ENCODE results near the gene PDLIM1. TPM values are rescaled to one million over a fixed set of nuclear protein-coding genes. Genes with fewer than 3 reads are reported as not detected.

The PDLIM1 gene
- polyA plus RNA-seq, 1 of the 3 experiments (the other 2 are of a cell fraction): 97.2 TPM

DNA sequence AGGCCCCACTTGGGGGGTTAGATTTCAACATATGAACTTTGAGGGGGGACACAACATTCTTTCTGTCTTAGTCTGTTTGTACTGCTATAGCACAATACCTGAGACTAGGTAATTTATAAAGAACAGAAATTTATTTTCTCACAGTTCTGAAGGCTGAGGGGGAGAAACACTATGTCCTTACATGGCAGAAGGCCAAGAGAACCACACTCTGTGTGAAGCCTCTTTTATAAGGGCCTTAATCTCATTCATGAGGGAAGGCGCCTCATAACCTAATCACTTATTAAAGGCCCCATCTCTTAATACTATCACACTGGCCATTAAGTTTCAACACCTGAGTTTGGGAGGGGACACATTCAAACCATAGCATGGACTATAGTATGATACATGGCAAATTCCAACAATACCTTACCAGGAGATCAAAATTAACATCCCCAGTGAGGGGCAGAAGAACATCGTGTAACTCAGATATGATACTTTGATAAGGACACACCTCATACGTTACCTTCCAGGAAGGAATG, 9.3 kb upstream of the PDLIM1 start:
- Histone ChIP-seq H3K4me1 (ENCODE audit: control insufficient read depth in 1 of 2, insufficient read depth in 2 of 2, low read depth in 1 of 2, low read length in 1 of 2) (peaks cover 0 to 2% of the 10 kb centered on the region in 2 experiments; a peak in 1 of 4 replicates), H4K20me1 (ENCODE audit: insufficient read depth) (no peaks in the 10 kb centered on the region), H3K9ac (no peak overlapping the region), H3K9me3 (no peaks in the 10 kb centered on the region), H3K4me2 (no peak overlapping the region), H3K27me3 (ENCODE audit: insufficient read depth) (no peaks in the 10 kb centered on the region), H3K4me3 (ENCODE audit: low read depth in 2 of 2, low read length in 1 of 2) (no peak overlapping the region), H3F3A (replicated peaks; ENCODE audit: insufficient read depth) (no peaks in the 10 kb centered on the region), H3K27ac (ENCODE audit: low read depth in 2 of 2, low read length in 1 of 2) (no peak overlapping the region), H3K79me2 (ENCODE audit: insufficient read depth) (no peaks in the 10 kb centered on the region), H3K36me3 (replicated peaks in 1 of 2; ENCODE audit: control insufficient read depth in 1 of 2, insufficient read depth in 2 of 2, low read length in 1 of 2) (no peaks in the 10 kb centered on the region), H2AFZ (ENCODE audit: low read depth) (no peak overlapping the region), H3K9me2 (no peaks in the 10 kb centered on the region)
- TF ChIP-seq POLR2AphosphoS5 (IDR thresholded peaks at IDR 0.05; ENCODE audit: low read depth, low read length) (no peak), RFX5 (IDR thresholded peaks at IDR 0.05; ENCODE audit: low read length) (no peak), SMC3 (IDR thresholded peaks at IDR 0.05; ENCODE audit: low read depth, low read length) (no peak), EP300 (IDR thresholded peaks at IDR 0.05; ENCODE audit: borderline replicate concordance in 1 of 2, low read depth in 1 of 2, low read length in 1 of 2) (no peak)
- no peak for DNase-seq
- 78% methylated on average over 3 of the region's 3 CpGs for WGBS (ENCODE audit: low lambda C conversion rate)
- ChIA-PET POLR2A (no interaction called here), CTCF (no interaction called here)

GRCh38 chr10:95297402-95297801, 6.6 kb upstream of the PDLIM1 start:
- no peak overlapping the region for H3K9ac ChIP-seq
- H3K9me2 ChIP-seq: no peaks in the 10 kb centered on the region
- no peak overlapping the region for H3K27ac ChIP-seq (ENCODE audit: low read depth in 2 of 2, low read length in 1 of 2)
- H3K79me2 ChIP-seq (ENCODE audit: insufficient read depth): no peaks in the 10 kb centered on the region
- no peak overlapping the region for H3K4me2 ChIP-seq
- no peaks in the 10 kb centered on the region for H3K4me1 ChIP-seq (ENCODE audit: control insufficient read depth in 1 of 2, insufficient read depth in 2 of 2, low read depth in 1 of 2, low read length in 1 of 2)
- TF ChIP-seq ELF1 (IDR thresholded peaks at IDR 0.05) (no peak), FOXM1 (IDR thresholded peaks at IDR 0.05; ENCODE audit: low read depth) (no peak), TEAD4 (IDR thresholded peaks at IDR 0.05; ENCODE audit: borderline replicate concordance, insufficient read depth) (no peak), RFX5 (IDR thresholded peaks at IDR 0.05; ENCODE audit: low read length) (no peak)
- DNase-seq: no peak
- CTCF ChIA-PET: interaction anchor here (2.2 kb wide), 1 partner anchor 66 kb away, joined by 9 read pairs; no protein-coding TSS in a partner anchor
- H3F3A ChIP-seq (replicated peaks; ENCODE audit: insufficient read depth): no peaks in the 10 kb centered on the region
- whole genome bisulfite sequencing (ENCODE audit: low lambda C conversion rate): 80% methylated on average over 2 of the region's 3 CpGs
- POLR2A ChIA-PET: no interaction called here
- no peaks in the 10 kb centered on the region for H3K36me3 ChIP-seq (replicated peaks in 1 of 2; ENCODE audit: control insufficient read depth in 1 of 2, insufficient read depth in 2 of 2, low read length in 1 of 2)
- H3K9me3 ChIP-seq: no peaks in the 10 kb centered on the region
- H4K20me1 ChIP-seq (ENCODE audit: insufficient read depth): no peaks in the 10 kb centered on the region
- no peak overlapping the region for H2AFZ ChIP-seq (ENCODE audit: low read depth)
- H3K4me3 ChIP-seq (ENCODE audit: low read depth in 2 of 2, low read length in 1 of 2): no peak overlapping the region
- H3K27me3 ChIP-seq (ENCODE audit: insufficient read depth): no peaks in the 10 kb centered on the region

- no peak for DNase-seq
- Histone ChIP-seq H3K27ac (ENCODE audit: low read depth in 2 of 2, low read length in 1 of 2) (no peak overlapping the region), H2AFZ (ENCODE audit: low read depth) (no peak overlapping the region), H3K9me3 (no peaks in the 10 kb centered on the region), H3K4me3 (ENCODE audit: low read depth in 2 of 2, low read length in 1 of 2) (no peak overlapping the region), H3K4me2 (no peak overlapping the region), H3K27me3 (ENCODE audit: insufficient read depth) (no peaks in the 10 kb centered on the region), H3K4me1 (ENCODE audit: control insufficient read depth in 1 of 2, insufficient read depth in 2 of 2, low read depth in 1 of 2, low read length in 1 of 2) (no peaks in the 10 kb centered on the region), H3K79me2 (ENCODE audit: insufficient read depth) (no peaks in the 10 kb centered on the region), H4K20me1 (ENCODE audit: insufficient read depth) (no peaks in the 10 kb centered on the region), H3F3A (replicated peaks; ENCODE audit: insufficient read depth) (no peaks in the 10 kb centered on the region), H3K9ac (no peak overlapping the region), H3K9me2 (no peaks in the 10 kb centered on the region), H3K36me3 (replicated peaks in 1 of 2; ENCODE audit: control insufficient read depth in 1 of 2, insufficient read depth in 2 of 2, low read length in 1 of 2) (no peaks in the 10 kb centered on the region)
- CTCF ChIA-PET: interaction anchor here (1.0 kb wide), 1 partner anchor 13 kb away, joined by 3 read pairs; no protein-coding TSS in a partner anchor
- TF ChIP-seq, protein P1, sequence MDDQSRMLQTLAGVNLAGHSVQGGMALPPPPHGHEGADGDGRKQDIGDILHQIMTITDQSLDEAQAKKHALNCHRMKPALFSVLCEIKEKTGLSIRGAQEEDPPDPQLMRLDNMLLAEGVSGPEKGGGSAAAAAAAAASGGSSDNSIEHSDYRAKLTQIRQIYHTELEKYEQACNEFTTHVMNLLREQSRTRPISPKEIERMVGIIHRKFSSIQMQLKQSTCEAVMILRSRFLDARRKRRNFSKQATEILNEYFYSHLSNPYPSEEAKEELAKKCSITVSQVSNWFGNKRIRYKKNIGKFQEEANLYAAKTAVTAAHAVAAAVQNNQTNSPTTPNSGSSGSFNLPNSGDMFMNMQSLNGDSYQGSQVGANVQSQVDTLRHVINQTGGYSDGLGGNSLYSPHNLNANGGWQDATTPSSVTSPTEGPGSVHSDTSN (IDR thresholded peaks at IDR 0.05): no peak
- TF ChIP-seq USF2 (IDR thresholded peaks at IDR 0.05; ENCODE audit: borderline replicate concordance, low read depth, low read length): no peak
- POLR2A ChIA-PET: no interaction called here
- 97% methylated on average over 4 of the region's 4 CpGs for WGBS (ENCODE audit: low lambda C conversion rate)
Observed at GRCh38 chr10:95296764-95297163, 6.0 kb upstream of the PDLIM1 start.

Data from SK-N-SH (cell line).